Testis (tissue), 5 donors: ENCODE measurements around the gene LYAR. TPM values are rescaled to one million over a fixed set of nuclear protein-coding genes. Genes with fewer than 3 reads are reported as not detected.

Source experiments
- DNase-seq: peaks from one replicate; pipeline ENCODE4 v3.0.0-alpha.2; 2019
- H3K27ac ChIP-seq, 2 donors: fragments of 200-600 bp; sonication (generic); one replicate each; pipeline ENCODE4 v1.5.1; 2019
- H3K27me3 ChIP-seq: fragments of 200-600 bp; sonication (generic); one replicate; pipeline ENCODE4 v1.5.1; 2019
- H3K36me3 ChIP-seq: fragments of 200-600 bp; sonication (generic); one replicate; pipeline ENCODE4 v1.5.1; 2017; ENCODE audit warnings: low read depth; ENCODE audit errors: missing control alignments
- H3K4me1 ChIP-seq: fragments of 200-600 bp; sonication (generic); one replicate; pipeline ENCODE4 v1.5.1; 2019
- H3K4me3 ChIP-seq, 2 donors: fragments of 200-600 bp; sonication (generic); one replicate each; pipeline ENCODE4 v1.5.1; 2017 to 2019
- H3K9me3 ChIP-seq: fragments of 200-600 bp; sonication (generic); one replicate; pipeline ENCODE4 v1.5.1; 2017
- CTCF ChIP-seq, 3 experiments: fragments of 450-650 bp in 2 of 3; fragments of 200-600 bp in 1 of 3; sonication (generic) in 1 of 3; IDR thresholded peaks; one replicate each; pipeline ENCODE4 v1.5.1; 2016 to 2019; ENCODE audit warnings: antibody characterized with exemption in 3 of 3, mild to moderate bottlenecking in 2 of 3, moderate library complexity in 1 of 3
- POLR2A ChIP-seq: fragments of 450-650 bp; IDR thresholded peaks from one replicate; pipeline ENCODE4 v1.6.1; 2017; ENCODE audit warnings: antibody characterized with exemption, mild to moderate bottlenecking, moderate library complexity
- WGBS, 2 donors: methylation state at CpG; one replicate each; pipeline ENCODE4 v1.1.5; 2018; 5-methylcytosine and 5-hydroxymethylcytosine counted together
- intact Hi-C: fragments of 100-400 bp; cut with DNase I; formaldehyde crosslinking; loops from one replicate; pipeline ENCODE4 v1.15.1; 2023; ENCODE audit warnings: low total_unique reads
- long read RNA-seq, 2 donors: transcript quantifications; one replicate each; lab custom pipeline, GENCODE V29; 2026
- polyA plus RNA-seq: library from polyadenylated mRNA; stranded (reverse); fragments of 350-450 nt; fragmentation: Illumina TruSeq; extraction: RNeasy Lipid Tissue Mini Kit (QIAGEN cat#74804); gene quantifications from one replicate; pipeline ENCODE4 v1.2.3, GENCODE V29; 2014; ENCODE audit warnings: low read depth, low replicate concordance; ENCODE audit not compliant: insufficient read depth
- total RNA-seq, 2 donors: library from RNA; depleted of rRNA; stranded (reverse); fragments of >200 nt; gene quantifications; one replicate each; pipeline ENCODE4 v1.2.3, GENCODE V29; 2016

LYAR gene
- total RNA-seq (10 to 100 TPM; 53.8 to 63.2 TPM), polyA plus RNA-seq (132 TPM)
- long read RNA-seq, donor 1, transcript LYAR-201 (10 exons, 1,569 nt): major isoform, 5 of 22 reads
- long read RNA-seq, donor 1, partial matches to known transcripts: 17 of 22 reads
- long read RNA-seq, donor 1, other reads (novel, unspliced or antisense): 0 of 22 reads
- long read RNA-seq, donor 2, partial matches to known transcripts: 0 of 1 reads
- long read RNA-seq, donor 2, other reads (novel, unspliced or antisense): 0 of 1 reads

- peaks cover 13% of the 10 kb centered on the region for H3K4me1 ChIP-seq
- intact Hi-C loops: no loop called here
- peak within 1 kb of the TSS; percentile 75 to 80 for H3K4me3 ChIP-seq
- TF ChIP-seq POLR2A (peak; percentile 29), CTCF (IDR thresholded peaks at IDR 0.05) (no peak)
- H3K27me3 ChIP-seq: no peaks in the 10 kb centered on the region
- 0 to 1% methylated on average over 18 to 76 of the region's 77 CpGs for WGBS, 2 donors
- no peaks in the 10 kb centered on the region for H3K9me3 ChIP-seq
- no peaks in the 10 kb centered on the region for H3K36me3 ChIP-seq
- H3K27ac ChIP-seq: peak within 1 kb of the TSS; percentile 1 to 78
- DNase-seq: peak; percentile 95
Measured at GRCh38 chr4:4289941-4290850, at the start of gene LYAR, which contains the start of gene ZBTB49. Gene LYAR, minus strand, starts transcription at chr4:4290154. Its CDS starts 6,412 bp downstream, at chr4:4283742. Gene ZBTB49, plus strand, starts transcription at chr4:4290251. Its CDS starts 9,695 bp downstream, at chr4:4299946.

- TF ChIP-seq POLR2A: no peak
- TF ChIP-seq CTCF (IDR thresholded peaks at IDR 0.05): no peak
- peak overlapping the region; percentile 36 to 41 for H3K27ac ChIP-seq
- H3K4me1 ChIP-seq: peaks cover 19% of the 10 kb centered on the region
- no peaks in the 10 kb centered on the region for H3K9me3 ChIP-seq
- H3K27me3 ChIP-seq: no peaks in the 10 kb centered on the region
- WGBS, 2 donors: 21 to 32% methylated on average over 21 of the region's 21 CpGs
- intact Hi-C loops: no loop called here
- peak; percentile 85 for DNase-seq
- H3K4me3 ChIP-seq: no peak overlapping the region
- no peaks in the 10 kb centered on the region for H3K36me3 ChIP-seq
Measured at GRCh38 chr4:4339504-4340085, 49.6 kb upstream of the LYAR start.

- 66 to 71% methylated on average over 11 of the region's 11 CpGs for WGBS, 2 donors
- H3K4me1 ChIP-seq: peaks cover 20% of the 10 kb centered on the region
- peak overlapping the region in 1 of 2 donors; percentile 31 for H3K27ac ChIP-seq
- H3K9me3 ChIP-seq: no peaks in the 10 kb centered on the region
- no peak for TF ChIP-seq POLR2A
- TF ChIP-seq CTCF (IDR thresholded peaks at IDR 0.05): no peak
- DNase-seq: no peak
- no peaks in the 10 kb centered on the region for H3K27me3 ChIP-seq
- H3K36me3 ChIP-seq: no peaks in the 10 kb centered on the region
- intact Hi-C loops: no loop called here
- no peak overlapping the region for H3K4me3 ChIP-seq
Measured at GRCh38 chr4:4338210-4339001, 48.5 kb upstream of the LYAR start.

GRCh38 chr4:4334798-4335520 lies 45.0 kb upstream of the LYAR start:
- Histone ChIP-seq H3K4me3 (no peak overlapping the region), H3K9me3 (no peaks in the 10 kb centered on the region), H3K27me3 (no peaks in the 10 kb centered on the region), H3K27ac (no peak overlapping the region), H3K36me3 (no peaks in the 10 kb centered on the region), H3K4me1 (peaks cover 18% of the 10 kb centered on the region)
- TF ChIP-seq CTCF (IDR thresholded peaks at IDR 0.05) (peak in 2 of 3 experiments; percentile 44 to 68), POLR2A (no peak)
- DNase-seq: peak; percentile 82
- intact Hi-C loops: no loop called here
- 56 to 58% methylated on average over 18 to 21 of the region's 21 CpGs for WGBS, 2 donors
